Stimulated activated CD4-positive, alpha-beta T cell treated with anti-CD3 and anti-CD28 coated beads, Interleukin-1b, Interleukin-23, amount 100 ng/mL, for 1 hour (primary cell): ENCODE measurements around the gene ZNF280C.

ENCODE experiments used
- DNase-seq, 2 donors: peaks; one replicate each; pipeline ENCODE4 v3.0.0-alpha.2; 2020; ENCODE audit warnings: low read depth in 2 of 2

The ZNF280C gene

DNA sequence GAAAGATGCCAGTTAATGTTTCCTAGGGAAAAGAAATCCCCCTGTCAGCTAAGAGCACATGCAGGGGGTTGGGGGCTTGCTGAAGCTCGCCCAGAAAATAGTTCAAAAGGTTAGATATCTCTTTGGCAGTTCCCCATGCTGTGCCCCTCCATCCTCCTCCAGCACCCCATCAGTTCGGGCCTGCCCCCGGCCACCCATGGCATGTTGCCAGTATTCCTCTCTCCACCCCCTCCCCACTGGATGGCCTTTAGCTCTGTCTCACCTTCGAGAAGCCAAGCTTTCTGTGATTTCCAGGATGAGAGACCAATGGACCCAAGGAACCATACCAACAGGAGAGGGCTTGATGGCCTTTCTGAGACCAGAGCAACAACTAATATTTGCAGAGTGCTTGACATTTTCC is 91.8 kb downstream of the ZNF280C start:
- no peak for DNase-seq

DNA sequence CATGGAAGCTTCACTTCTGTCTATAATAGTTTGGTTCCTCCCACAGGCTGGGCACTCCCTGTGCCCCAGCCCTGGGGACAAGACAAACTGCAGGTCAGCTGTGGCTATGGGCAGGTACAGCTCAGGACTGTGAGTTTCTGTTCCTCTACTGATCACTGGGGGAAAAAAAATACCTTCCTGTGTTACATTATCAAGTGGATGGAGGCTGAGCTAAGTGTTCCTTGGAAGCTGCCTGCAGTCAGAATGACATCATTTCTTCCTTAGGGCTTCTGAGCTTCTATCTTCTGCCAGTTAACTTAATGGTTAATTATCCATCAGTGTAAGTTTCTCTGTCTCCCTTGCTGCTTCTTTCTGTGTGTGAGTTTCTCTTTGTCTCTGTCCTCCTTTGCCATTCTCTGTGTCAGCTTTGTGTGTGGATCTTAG is 92.3 kb downstream of the ZNF280C start:
- no peak for DNase-seq

DNA sequence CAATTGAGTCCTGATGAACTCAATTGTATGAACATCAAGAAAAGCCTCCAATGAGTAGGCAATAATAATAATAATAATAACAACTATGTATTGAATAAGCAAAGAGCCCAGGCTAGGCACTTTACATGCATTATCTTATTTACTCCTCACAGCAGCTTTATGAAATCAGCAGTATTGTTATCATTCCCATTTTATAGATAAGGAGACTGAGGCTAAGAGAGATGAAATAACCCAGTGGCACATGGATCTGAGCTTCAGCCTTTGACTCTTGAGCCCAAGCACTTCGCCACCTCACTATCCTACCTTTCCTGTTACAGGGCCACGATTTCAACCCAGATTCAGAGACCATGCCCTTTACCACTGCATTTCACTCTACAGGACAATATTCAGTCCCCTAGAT is 93.8 kb downstream of the ZNF280C start:
- no peak for DNase-seq

DNA sequence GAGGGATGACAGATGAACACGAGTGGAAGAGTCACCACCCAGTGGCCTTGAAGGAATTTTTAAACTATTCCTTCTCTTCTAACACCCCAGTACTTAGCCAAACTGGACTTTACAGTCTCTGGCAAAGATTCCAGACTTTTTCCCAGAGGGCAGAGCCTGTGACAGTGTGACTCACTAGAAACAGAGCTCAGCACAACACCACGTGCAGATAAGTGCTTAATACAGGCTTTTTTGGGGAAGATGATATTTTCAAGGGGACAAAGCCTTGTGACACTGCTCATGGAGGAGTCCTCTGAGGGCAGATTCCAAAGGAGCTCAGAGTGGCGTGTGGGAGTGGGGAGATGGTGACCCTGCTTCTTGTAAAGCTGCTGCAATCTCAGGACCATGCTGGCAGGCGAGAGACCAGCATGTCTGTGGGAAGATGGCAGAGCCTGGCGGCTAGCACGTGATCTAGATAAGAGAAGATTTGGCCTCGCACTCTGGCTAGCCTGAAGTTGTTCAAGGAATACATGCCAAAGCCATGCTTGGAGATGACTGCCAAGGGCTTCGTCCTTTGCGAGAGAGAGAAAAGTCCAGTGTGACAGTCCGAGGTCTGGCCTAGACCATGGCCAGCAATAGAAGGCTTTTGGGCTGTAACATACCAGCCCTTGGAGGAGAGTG is 94.5 kb downstream of the ZNF280C start:
- DNase-seq = no peak

DNA sequence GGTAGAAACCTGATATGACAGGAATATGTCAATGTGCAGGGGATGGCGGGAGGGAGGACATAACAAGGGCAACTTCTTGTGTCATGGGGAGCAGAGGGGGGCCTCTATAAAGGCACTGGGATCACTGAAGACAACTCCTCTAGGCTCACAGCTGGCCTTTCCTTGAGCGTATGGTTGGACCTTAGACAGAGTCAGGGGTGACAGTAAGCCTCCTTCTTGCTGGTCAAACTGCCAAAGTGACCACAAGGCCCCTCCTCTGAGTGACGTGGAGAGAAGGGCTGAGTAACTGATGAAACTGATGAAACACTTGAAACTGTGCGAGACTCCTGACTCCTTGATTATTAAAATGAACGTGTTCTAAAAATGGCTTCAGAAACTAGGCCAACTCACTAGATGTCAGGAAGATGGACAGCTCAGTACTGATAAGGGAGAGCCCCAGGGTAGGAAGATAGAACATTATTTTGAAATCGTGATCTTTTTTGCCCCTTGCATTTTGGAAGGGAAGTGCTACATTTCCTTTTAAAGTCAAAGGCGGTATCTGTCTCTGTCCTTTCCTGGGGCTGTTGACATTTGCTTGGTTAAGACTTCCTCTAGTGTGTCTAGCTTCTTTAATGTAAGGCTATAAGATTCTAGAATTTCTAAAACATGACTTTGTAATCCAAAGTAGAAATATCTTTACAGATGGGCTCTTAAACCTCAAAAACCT is 95.4 kb downstream of the ZNF280C start:
- no peak for DNase-seq

DNA sequence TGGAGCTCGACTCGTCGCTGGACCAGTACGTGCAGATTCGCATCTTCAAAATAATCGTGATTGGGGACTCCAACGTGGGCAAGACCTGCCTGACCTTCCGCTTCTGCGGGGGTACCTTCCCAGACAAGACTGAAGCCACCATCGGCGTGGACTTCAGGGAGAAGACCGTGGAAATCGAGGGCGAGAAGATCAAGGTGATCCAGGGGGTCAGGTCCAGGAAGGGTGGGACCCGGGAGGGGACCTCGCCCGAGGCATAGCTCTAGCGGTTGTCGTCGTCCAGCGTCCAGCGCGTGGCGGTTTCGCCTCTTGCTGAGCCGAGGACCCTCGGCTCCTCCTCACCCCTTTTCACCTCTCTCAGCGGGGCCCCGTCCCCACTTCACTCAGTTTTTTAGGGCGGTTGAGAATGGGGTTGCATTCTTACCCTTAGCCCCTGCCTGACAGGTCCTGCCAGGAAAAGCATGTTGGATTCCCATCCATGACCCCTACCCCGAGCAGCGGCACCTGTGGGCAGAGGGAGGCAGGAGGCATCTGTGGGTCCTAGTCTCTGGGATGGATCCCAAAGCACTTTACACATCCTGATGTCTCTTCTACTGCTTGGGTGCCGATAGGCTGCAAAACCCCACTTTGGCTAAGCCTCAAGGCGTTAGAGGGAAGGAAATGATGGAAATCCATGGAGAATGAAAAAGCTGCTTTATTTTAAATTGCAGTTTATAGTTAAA is 96.4 kb downstream of the ZNF280C start:
- no peak for DNase-seq

DNA sequence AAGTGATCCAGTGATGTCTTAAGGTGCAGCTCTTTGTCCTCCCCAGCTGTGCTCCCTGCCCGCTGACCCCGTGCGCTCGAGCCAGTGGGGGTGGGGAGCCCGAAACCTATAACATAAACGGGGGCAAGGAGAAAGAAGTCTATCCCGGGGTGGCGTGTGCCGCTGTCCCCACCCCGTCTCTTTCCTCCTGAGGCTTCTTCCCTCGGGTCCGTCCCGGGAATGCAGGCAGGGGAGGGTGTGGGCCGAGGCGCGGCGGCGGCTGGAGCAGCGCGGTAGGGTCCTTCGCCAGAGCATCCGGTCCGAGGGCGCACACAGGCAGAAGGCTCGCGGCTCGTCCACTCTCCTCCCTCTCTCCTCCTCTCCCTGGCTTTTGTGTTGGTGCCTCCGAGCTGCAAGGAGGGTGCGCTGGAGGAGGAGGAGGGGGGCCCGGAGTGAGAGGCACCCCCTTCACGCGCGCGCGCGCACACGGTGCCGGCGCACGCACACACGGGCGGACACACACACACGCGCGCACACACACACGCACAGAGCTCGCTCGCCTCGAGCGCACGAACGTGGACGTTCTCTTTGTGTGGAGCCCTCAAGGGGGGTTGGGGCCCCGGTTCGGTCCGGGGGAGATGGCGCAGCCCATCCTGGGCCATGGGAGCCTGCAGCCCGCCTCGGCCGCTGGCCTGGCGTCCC is 97.1 kb downstream of the ZNF280C start, which contains the start of gene RAB33A:
Gene RAB33A, plus strand, starts transcription at position 517 of the 681 bp plus-strand sequence. Its CDS starts 101 bp downstream, at position 618.
- DNase-seq = no peak

DNA sequence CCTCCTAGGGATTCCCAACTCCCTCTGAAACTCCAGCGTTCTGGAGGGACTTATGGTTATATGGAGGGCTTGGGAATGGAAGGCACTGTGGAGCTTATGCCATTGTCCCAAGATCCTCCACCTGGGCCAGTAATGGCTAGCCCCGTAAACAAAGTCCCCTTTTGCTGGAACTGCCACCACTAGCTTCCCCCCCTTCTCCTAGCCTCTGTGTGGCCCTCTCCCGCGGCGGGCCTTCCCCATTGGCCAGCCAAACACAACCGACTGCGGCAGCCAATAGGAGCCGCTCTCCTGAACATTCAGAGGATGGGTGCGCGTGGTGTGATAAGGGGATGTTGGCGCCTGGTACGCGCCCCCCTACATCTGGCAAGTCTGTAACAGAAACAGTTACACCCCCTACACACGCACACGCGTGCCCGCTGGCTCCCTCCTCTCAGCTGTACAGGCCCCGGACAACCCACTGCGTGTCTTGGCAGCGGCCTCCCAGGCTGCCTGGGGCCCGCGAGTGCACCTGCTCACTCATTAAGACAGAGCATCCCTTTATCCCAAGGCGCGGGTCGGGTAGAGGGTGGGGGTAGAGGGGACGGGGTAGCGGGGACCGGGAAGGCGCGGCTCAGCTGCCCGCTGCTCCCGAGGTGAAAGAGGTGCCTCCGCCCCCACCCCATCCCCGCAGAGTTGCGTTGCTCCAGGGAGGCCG is 97.8 kb downstream of the ZNF280C start:
- DNase-seq = peak in 1 of 2 donors; percentile 3

DNA sequence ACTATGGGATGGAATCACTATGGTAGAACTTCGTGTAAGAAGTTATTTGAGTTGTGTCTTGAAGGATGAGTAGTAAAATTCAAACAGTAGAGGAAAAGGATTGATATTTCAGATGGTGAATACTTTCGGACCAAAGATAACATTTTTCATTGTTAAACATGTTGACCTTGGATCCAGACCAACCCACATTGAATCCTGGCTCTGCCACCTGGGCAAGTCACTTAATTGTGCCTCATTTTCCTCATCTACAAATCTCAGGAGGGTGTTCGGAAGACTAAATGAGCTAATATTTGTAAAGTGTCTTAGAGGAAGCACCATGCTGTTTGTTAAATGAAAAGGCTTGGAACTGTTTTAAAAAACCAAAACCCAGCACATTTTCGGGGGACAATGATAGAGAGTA is 101.7 kb downstream of the ZNF280C start:
- no peak for DNase-seq

DNA sequence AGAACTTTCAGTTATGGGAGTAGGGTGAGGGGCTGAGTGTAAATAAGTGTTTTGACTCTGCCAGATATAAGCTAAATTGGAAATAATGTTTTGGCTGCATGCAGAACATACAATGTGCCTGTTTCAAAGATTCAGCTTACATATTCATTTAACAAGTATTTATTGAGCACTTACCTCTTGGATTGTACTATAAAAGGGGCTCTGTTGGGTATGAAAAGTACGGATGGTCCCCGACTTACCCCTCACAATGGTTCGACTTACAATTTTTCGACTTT is 102.3 kb downstream of the ZNF280C start:
- DNase-seq = no peak

DNA sequence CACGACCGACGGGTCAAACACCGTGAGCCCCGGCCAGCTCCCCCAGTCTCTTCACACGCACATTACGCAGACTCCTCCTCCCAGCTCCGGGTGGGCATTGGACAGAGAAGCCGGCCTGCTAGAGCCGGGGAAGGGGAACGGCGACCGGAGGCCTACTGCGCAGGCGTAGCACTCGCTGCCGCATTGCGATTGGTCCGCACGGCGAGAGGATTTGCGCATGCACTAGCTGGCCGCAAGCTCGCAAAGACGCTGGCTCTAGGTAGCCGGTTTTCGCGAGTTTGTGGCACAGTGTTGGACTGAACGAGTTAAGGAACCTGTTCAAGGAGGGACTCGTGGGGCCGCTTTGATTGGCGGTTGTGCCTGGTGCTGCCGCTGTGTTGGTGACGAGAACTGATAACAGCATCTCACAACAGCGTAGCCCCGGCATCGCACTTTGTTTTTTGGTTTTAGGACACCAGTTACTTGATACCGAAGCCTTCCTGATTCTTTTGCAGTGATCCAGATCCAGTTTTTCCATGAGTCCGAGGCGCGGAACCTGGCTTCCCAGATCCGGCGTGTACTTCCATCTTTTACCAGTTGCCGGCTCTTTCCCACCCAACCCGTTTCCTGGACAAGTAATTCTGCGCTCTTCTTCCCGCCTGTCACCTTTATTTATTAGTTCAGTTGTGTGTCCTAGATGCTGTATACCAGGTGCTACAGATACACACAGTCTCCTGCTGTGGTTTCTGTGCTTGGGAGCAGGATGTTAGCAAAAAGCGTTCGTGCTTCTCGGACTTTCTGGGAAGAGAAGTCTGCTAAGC is 102.8 kb downstream of the ZNF280C start, which contains the start of gene AIFM1:
Gene AIFM1, minus strand, starts transcription at position 139 of the 800 bp plus-strand sequence. CDS start 185 bp downstream, outside the sequence.
- peak; percentile 53 to 57 for DNase-seq

DNA sequence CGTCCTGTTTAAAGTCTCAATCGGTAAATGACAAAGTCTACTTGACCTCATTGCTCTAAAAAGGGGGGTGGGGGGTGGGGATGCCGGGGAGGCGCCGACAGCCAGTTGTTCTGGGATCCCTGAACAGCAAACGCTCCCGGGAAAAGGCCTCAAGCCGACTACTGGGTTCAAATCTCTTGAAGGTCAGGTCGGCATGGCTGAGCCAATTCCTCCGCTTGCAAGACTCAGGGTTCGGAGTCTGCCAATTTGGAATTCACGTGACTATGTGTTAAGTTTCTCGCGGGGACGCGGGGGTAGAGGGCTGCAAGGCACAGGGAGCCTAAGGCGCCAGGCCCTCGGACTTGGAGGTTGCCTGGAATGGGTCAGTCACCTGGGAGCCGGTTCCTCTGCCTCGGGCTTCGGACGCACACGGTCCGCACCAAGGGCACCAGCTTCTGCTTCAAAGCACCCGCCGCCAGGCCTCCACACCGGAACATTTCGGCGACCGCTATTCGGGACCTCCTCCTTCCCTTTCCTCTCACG is 103.5 kb downstream of the ZNF280C start:
- no peak for DNase-seq

DNA sequence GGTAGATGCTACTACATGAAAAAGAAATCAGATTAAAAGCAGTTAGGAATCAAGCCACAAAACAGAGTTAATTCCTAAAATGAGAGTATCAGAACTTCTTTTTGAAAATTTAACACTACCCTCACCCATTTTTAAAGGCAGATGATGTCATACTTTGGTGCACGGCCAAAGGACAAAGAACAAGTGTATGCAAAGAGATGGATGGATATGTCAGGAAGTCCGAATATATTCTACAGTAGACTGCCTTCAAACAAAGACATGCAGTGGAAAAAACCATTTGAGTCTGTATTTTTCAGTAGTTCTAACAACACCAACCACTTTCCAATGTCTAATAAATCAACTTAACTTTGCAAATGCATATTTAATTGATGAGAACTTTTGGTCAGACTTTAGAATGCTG is 105.3 kb downstream of the ZNF280C start:
- DNase-seq = no peak

DNA sequence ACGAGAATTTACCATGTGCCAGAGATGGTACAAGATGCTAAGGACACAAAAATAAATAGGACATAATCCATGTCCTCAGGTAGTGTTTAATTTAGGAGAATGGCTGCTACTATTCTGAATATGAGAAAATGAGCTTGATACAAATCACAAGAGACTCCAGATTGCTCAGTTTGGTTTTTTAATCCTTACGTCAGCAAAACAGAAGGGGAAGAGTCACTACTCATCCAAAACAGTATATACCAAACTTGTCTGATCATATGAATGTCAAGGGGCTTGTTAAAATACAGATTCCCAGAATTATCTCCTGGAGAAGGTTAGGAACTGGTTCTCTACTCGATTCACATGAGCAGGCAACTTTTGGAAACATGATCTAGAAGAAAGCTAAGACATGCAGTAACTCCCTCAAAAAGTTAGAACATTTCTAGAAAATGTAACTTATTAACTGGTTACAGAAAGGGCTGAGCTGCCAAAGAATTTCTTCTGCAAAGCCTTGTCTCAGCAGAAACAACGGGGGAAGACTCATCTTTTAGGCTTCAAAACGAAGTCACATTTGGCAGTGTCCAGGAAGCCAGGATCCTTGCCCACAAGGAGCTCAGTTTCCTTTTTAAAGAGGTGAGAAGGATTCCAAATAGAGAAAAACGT is 106.5 kb downstream of the ZNF280C start:
- DNase-seq = no peak

DNA sequence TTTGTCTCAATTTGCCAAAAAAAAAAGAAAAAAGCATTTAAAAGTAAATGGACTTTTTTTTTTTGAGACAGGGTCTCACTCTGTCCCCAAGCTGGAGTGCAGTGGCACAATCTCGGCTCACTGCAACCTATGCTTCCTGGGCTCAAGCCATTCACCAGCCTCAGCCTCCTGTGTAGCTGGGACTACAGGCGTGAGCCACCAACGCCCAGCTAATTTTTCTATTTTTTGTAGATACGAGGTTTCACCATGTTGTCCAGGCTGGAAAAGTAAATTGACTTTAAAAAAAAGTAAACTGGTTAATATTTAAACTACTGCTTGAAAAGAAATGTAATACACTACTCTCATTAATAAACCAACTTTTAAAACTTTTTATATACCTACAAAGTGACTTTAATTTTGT is 108.9 kb downstream of the ZNF280C start:
- DNase-seq = no peak

DNA sequence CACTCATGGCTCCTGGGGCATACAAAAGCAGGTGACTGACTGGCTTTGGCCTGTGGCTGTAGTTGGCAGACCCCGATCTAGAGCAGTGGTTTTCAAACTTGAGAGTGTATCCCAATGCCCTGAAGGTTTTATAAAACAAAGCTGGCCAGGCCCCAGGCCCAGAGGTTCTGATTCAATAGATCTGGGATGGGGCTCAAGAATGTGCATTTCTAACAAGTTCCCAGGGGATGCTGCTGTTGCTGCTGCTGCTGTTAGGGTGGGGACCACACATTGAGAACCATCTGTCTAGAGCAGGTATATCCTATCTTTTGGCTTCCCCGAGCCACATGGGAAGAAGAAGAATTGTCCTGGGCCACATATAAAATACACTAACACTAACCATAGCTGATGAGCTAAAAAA is 110.4 kb downstream of the ZNF280C start:
- DNase-seq = no peak

DNA sequence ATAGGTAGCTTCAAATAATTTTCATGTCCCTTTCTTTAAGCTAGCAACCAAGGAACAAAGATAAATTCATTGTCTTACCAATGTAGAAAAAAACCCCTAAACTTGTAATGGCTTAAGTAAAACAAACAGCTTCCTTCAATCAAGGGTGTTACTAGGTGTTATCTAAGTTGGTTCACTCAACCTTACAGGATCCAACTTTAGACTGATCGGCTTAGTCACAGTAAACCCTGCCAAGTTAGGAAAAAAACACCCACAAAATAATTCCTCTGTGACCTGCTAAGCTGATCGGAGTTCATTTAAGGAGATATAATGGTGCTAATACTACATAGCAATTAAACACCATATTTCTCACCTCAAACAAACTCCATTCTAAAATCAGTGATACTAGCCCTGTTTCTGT is 113.1 kb downstream of the ZNF280C start:
- DNase-seq = no peak
